HepG2 (cell line): Measurements from ENCODE around the gene MBD3. TPM values are rescaled to one million over a fixed set of nuclear protein-coding genes. Genes with fewer than 3 reads are reported as not detected.

Source experiments
- JUNB ChIP-seq: sonication (generic); formaldehyde crosslinking; IDR thresholded peaks from 2 replicates; pipeline ENCODE4 v1.8.0; 2022; ENCODE audit warnings: missing genetic modification reagents, mild to moderate bottlenecking, borderline replicate concordance
- MXI1 ChIP-seq: IDR thresholded peaks from 3 replicates; pipeline ENCODE4 v1.6.1; 2012; ENCODE audit warnings: low read depth, low read length, inconsistent platforms, borderline replicate concordance
- SNAPC5 ChIP-seq: sonication (generic); formaldehyde crosslinking; IDR thresholded peaks from 2 replicates; pipeline ENCODE4 v1.8.1; 2023; ENCODE audit warnings: mild to moderate bottlenecking, missing genetic modification reagents, borderline replicate concordance
- ZNF207 ChIP-seq: fragments of 450-650 bp; IDR thresholded peaks from 2 replicates; pipeline ENCODE4 v1.6.1; 2016; ENCODE audit warnings: antibody characterized with exemption, borderline replicate concordance
- ZNF230 ChIP-seq: sonication (generic); formaldehyde crosslinking; IDR thresholded peaks from 2 replicates; pipeline ENCODE4 v1.4.0; 2020; ENCODE audit warnings: mild to moderate bottlenecking, missing genetic modification reagents
- polyA plus RNA-seq, 8 experiments: library from polyadenylated mRNA; depleted of rRNA in 3 of 8; stranded (reverse) in 7 of 8; unstranded in 1 of 8; fragments of >200 nt; fragmentation: Illumina TruSeq in 4 of 8; extraction: Trizol in 4 of 8; gene quantifications; 2 replicates each; pipeline versions ENCODE4 v1.2.1 to v1.2.3, GENCODE V29; 2011 to 2016; ENCODE audit warnings: low read depth in 4 of 8, missing spikeins in 1 of 8, mixed read lengths in 1 of 8; ENCODE audit not compliant: insufficient read depth in 1 of 8
- total RNA-seq, 5 experiments: library from RNA; depleted of rRNA; stranded (reverse); fragments of >200 nt; fragmentation: Illumina TruSeq; extraction: Trizol; gene quantifications; 2 replicates each; pipeline ENCODE4 v1.2.3, GENCODE V29; 2016; ENCODE audit warnings: low read depth in 1 of 5
- TF ChIP-seq, protein P1 (sequence below): sonication (generic); formaldehyde crosslinking; IDR thresholded peaks from 2 replicates; pipeline ENCODE4; 2020; ENCODE audit warnings: missing genetic modification reagents, mild to moderate bottlenecking, borderline replicate concordance
- TF ChIP-seq, protein P2 (sequence below): sonication (generic); formaldehyde crosslinking; IDR thresholded peaks from 2 replicates; pipeline ENCODE4 v1.8.0; 2022; ENCODE audit warnings: missing genetic modification reagents, mild to moderate bottlenecking, borderline replicate concordance
- TF ChIP-seq, protein P3 (sequence below): fragments of 450-650 bp; IDR thresholded peaks from 2 replicates; pipeline ENCODE4 v1.6.1; 2017
- TF ChIP-seq, protein P4 (sequence below): sonication (generic); formaldehyde crosslinking; IDR thresholded peaks from 2 replicates; pipeline ENCODE4 v1.4.0; 2020; ENCODE audit warnings: missing genetic modification reagents, borderline replicate concordance
- TF ChIP-seq, protein P5 (sequence below): sonication (generic); formaldehyde crosslinking; IDR thresholded peaks from 2 replicates; pipeline ENCODE4 v1.4.0; 2020; ENCODE audit warnings: low read depth, missing genetic modification reagents
- TF ChIP-seq, protein P6 (sequence below): sonication (generic); formaldehyde crosslinking; IDR thresholded peaks from 2 replicates; pipeline ENCODE4 v1.4.0; 2020; ENCODE audit warnings: missing genetic modification reagents, mild to moderate bottlenecking, borderline replicate concordance

MBD3 gene
- total and polyA plus RNA-seq, 2 of the 13 experiments (the other 11 are each of a cell fraction or from before 2014, with no cell fraction given): 21.2 to 76.9 TPM

DNA sequence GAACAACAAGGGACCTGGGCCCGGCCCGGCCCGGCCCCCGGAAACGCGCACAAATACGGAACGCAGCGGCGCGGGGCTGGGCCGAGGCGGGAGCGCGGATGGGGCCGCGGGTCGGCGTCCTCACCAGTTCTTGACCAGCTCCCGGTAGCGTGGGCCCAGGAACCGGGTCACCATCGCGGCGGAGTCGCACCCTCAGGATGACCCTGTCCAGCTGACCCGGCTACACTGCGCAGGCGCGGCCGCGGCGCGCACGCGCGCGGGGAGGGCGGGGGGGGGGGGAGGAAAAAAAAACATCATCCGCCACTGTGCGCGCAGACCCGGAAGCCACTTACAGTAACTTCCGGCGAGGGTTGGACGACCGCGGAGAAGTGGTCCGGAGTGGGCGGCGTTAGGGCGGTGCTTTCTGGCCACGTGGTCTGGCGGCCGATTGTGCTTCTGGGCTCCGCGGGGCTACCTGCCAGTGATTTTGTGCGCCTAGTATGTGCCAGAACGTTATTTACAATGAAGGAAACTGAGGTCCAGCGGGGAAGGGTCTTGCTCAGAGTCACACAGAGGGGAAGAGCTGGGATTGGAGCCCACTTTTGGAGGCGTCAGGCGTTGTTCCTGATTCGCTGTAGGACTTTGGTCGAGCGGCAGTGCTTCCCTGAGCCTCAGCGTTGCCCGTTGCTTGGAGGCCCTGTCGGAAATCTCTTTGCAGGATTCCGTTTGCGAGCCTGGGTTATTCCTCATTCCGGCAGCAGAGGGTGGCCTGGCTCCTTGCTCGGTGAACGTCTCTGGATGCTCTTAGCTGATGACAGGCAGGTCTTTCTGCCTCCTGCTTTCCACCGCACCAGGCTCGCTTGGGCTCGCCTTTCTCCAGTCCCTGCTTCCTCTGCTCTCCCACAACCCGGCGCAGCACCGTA is 12.8 kb upstream of the MBD3 start, which contains the start of gene UQCR11 (continued):
- TF ChIP-seq, protein P1, sequence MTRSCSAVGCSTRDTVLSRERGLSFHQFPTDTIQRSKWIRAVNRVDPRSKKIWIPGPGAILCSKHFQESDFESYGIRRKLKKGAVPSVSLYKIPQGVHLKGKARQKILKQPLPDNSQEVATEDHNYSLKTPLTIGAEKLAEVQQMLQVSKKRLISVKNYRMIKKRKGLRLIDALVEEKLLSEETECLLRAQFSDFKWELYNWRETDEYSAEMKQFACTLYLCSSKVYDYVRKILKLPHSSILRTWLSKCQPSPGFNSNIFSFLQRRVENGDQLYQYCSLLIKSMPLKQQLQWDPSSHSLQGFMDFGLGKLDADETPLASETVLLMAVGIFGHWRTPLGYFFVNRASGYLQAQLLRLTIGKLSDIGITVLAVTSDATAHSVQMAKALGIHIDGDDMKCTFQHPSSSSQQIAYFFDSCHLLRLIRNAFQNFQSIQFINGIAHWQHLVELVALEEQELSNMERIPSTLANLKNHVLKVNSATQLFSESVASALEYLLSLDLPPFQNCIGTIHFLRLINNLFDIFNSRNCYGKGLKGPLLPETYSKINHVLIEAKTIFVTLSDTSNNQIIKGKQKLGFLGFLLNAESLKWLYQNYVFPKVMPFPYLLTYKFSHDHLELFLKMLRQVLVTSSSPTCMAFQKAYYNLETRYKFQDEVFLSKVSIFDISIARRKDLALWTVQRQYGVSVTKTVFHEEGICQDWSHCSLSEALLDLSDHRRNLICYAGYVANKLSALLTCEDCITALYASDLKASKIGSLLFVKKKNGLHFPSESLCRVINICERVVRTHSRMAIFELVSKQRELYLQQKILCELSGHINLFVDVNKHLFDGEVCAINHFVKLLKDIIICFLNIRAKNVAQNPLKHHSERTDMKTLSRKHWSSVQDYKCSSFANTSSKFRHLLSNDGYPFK (CRISPR knock-in tag): peak; percentile 67
- TF ChIP-seq, protein P2, sequence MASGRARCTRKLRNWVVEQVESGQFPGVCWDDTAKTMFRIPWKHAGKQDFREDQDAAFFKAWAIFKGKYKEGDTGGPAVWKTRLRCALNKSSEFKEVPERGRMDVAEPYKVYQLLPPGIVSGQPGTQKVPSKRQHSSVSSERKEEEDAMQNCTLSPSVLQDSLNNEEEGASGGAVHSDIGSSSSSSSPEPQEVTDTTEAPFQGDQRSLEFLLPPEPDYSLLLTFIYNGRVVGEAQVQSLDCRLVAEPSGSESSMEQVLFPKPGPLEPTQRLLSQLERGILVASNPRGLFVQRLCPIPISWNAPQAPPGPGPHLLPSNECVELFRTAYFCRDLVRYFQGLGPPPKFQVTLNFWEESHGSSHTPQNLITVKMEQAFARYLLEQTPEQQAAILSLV (CRISPR knock-in tag): 0 out of 2 replicates have a peak, but pooled peaks have one; percentile 49
- TF ChIP-seq, protein P3, sequence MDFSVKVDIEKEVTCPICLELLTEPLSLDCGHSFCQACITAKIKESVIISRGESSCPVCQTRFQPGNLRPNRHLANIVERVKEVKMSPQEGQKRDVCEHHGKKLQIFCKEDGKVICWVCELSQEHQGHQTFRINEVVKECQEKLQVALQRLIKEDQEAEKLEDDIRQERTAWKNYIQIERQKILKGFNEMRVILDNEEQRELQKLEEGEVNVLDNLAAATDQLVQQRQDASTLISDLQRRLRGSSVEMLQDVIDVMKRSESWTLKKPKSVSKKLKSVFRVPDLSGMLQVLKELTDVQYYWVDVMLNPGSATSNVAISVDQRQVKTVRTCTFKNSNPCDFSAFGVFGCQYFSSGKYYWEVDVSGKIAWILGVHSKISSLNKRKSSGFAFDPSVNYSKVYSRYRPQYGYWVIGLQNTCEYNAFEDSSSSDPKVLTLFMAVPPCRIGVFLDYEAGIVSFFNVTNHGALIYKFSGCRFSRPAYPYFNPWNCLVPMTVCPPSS: no peak
- TF ChIP-seq ZNF230 (CRISPR knock-in tag) (no peak), MXI1 (peak; percentile 86; the same call in 2 of the 3 replicates), JUNB (CRISPR knock-in tag) (no peak), SNAPC5 (no peak), ZNF207 (no peak)
- TF ChIP-seq, protein P4, sequence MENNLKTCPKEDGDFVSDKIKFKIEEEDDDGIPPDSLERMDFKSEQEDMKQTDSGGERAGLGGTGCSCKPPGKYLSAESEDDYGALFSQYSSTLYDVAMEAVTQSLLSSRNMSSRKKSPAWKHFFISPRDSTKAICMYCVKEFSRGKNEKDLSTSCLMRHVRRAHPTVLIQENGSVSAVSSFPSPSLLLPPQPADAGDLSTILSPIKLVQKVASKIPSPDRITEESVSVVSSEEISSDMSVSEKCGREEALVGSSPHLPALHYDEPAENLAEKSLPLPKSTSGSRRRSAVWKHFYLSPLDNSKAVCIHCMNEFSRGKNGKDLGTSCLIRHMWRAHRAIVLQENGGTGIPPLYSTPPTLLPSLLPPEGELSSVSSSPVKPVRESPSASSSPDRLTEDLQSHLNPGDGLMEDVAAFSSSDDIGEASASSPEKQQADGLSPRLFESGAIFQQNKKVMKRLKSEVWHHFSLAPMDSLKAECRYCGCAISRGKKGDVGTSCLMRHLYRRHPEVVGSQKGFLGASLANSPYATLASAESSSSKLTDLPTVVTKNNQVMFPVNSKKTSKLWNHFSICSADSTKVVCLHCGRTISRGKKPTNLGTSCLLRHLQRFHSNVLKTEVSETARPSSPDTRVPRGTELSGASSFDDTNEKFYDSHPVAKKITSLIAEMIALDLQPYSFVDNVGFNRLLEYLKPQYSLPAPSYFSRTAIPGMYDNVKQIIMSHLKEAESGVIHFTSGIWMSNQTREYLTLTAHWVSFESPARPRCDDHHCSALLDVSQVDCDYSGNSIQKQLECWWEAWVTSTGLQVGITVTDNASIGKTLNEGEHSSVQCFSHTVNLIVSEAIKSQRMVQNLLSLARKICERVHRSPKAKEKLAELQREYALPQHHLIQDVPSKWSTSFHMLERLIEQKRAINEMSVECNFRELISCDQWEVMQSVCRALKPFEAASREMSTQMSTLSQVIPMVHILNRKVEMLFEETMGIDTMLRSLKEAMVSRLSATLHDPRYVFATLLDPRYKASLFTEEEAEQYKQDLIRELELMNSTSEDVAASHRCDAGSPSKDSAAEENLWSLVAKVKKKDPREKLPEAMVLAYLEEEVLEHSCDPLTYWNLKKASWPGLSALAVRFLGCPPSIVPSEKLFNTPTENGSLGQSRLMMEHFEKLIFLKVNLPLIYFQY (CRISPR knock-in tag): peak; percentile 87
- TF ChIP-seq, protein P5, sequence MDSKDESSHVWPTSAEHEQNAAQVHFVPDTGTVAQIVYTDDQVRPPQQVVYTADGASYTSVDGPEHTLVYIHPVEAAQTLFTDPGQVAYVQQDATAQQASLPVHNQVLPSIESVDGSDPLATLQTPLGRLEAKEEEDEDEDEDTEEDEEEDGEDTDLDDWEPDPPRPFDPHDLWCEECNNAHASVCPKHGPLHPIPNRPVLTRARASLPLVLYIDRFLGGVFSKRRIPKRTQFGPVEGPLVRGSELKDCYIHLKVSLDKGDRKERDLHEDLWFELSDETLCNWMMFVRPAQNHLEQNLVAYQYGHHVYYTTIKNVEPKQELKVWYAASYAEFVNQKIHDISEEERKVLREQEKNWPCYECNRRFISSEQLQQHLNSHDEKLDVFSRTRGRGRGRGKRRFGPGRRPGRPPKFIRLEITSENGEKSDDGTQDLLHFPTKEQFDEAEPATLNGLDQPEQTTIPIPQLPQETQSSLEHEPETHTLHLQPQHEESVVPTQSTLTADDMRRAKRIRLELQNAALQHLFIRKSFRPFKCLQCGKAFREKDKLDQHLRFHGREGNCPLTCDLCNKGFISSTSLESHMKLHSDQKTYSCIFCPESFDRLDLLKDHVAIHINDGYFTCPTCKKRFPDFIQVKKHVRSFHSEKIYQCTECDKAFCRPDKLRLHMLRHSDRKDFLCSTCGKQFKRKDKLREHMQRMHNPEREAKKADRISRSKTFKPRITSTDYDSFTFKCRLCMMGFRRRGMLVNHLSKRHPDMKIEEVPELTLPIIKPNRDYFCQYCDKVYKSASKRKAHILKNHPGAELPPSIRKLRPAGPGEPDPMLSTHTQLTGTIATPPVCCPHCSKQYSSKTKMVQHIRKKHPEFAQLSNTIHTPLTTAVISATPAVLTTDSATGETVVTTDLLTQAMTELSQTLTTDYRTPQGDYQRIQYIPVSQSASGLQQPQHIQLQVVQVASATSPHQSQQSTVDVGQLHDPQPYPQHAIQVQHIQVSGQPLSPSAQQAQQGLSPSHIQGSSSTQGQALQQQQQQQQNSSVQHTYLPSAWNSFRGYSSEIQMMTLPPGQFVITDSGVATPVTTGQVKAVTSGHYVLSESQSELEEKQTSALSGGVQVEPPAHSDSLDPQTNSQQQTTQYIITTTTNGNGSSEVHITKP (CRISPR knock-in tag): no peak
- TF ChIP-seq, protein P6, sequence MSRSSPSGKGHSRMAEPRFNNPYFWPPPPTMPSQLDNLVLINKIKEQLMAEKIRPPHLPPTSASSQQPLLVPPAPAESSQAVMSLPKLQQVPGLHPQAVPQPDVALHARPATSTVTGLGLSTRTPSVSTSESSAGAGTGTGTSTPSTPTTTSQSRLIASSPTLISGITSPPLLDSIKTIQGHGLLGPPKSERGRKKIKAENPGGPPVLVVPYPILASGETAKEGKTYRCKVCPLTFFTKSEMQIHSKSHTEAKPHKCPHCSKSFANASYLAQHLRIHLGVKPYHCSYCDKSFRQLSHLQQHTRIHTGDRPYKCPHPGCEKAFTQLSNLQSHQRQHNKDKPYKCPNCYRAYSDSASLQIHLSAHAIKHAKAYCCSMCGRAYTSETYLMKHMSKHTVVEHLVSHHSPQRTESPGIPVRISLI (CRISPR knock-in tag): peak; percentile 99
